Brain microvascular endothelial cell (primary cell): Measurements from ENCODE around the gene ATP13A4.

Experiments used
- DNase-seq: peaks from one replicate; pipeline ENCODE4 v3.0.0-alpha.2; 2020
- H3K27ac ChIP-seq: fragments of 250-450 bp; sonication (Bioruptor Pico); 2 replicates; pipeline ENCODE4 v1.5.1; 2020; ENCODE audit warnings: mild to moderate bottlenecking, moderate library complexity
- H3K27me3 ChIP-seq: fragments of 250-450 bp; sonication (Bioruptor Pico); replicated peaks from 2 replicates; pipeline ENCODE4 v1.5.1; 2020; ENCODE audit warnings: mild to moderate bottlenecking
- H3K36me3 ChIP-seq: fragments of 250-450 bp; sonication (Bioruptor Pico); replicated peaks from 2 replicates; pipeline ENCODE4 v1.5.1; 2020; ENCODE audit warnings: mild to moderate bottlenecking
- H3K4me3 ChIP-seq: 2 replicates; pipeline ENCODE4 v1.5.1; 2011; ENCODE audit warnings: low read depth, mild to moderate bottlenecking, control low read depth, low read length, moderate library complexity
- in situ Hi-C: cut with HindIII; loops from 2 replicates; pipeline ENCODE4 v1.10.0; 2017; ENCODE audit warnings: low sequenced_read_pairs, low pct_ligation_motif_present
- TF ChIP-seq, protein P1 (sequence below): IDR thresholded peaks from 2 replicates; pipeline ENCODE4 v1.5.1; 2011; ENCODE audit warnings: low read depth, mild to moderate bottlenecking, moderate library complexity, low read length, control low read depth, inconsistent platforms; ENCODE audit errors: missing control alignments

The ATP13A4 gene

DNA sequence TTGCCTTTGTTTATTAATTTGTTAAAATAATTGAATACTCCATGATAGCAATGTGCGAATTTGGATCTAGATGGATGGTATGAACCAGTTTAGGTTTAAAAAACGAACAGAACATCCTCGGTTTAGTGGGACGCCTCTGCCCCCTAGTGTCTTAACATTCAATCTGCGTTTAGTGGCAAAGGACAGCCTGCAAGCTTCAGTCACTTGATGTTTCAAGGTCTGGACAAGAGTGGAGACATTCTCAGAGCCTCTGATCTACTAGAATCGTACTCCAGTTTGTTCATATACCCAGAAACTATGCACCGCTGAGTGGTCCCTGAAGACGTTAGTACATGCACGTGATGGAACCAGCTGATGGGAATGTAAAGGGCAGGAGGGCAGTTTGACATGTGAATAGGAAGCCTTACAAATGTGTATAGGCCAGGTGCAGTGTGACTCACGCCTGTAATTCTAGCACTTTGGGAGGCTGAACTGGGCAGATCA is 17.8 kb upstream of the ATP13A4 start:
- DNase-seq = peak; percentile 64
- Histone ChIP-seq H3K27ac (no peak overlapping the region), H3K36me3 (no peaks in the 10 kb centered on the region), H3K4me3 (no peak overlapping the region), H3K27me3 (no peaks in the 10 kb centered on the region)
- in situ Hi-C loops = no loop called here
- TF ChIP-seq, protein P1, sequence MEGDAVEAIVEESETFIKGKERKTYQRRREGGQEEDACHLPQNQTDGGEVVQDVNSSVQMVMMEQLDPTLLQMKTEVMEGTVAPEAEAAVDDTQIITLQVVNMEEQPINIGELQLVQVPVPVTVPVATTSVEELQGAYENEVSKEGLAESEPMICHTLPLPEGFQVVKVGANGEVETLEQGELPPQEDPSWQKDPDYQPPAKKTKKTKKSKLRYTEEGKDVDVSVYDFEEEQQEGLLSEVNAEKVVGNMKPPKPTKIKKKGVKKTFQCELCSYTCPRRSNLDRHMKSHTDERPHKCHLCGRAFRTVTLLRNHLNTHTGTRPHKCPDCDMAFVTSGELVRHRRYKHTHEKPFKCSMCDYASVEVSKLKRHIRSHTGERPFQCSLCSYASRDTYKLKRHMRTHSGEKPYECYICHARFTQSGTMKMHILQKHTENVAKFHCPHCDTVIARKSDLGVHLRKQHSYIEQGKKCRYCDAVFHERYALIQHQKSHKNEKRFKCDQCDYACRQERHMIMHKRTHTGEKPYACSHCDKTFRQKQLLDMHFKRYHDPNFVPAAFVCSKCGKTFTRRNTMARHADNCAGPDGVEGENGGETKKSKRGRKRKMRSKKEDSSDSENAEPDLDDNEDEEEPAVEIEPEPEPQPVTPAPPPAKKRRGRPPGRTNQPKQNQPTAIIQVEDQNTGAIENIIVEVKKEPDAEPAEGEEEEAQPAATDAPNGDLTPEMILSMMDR = peak; percentile 84

DNA sequence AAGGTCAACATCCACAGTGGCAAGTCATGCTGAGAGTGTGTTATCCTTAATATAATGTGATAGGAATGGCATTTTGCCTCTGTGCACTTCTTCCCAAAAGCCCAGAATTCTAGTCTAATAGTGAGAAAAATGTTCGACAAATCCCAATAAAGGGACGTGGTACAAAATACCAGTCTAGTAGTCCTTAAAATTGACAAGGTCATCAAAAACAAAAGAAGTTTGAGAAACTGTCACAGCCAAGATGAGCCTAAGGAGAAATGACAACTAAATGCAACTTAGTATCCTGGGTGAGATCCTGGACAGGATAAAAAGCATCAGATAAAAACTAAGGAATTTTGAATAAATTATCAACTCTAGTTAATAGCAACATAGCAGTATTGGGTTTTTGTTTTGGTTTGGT is 14.4 kb upstream of the ATP13A4 start:
- no peak overlapping the region for H3K27ac ChIP-seq
- H3K4me3 ChIP-seq = no peak overlapping the region
- in situ Hi-C loops = no loop called here
- H3K27me3 ChIP-seq = no peaks in the 10 kb centered on the region
- no peaks in the 10 kb centered on the region for H3K36me3 ChIP-seq
- TF ChIP-seq, protein P1 = no peak
- no peak for DNase-seq

DNA sequence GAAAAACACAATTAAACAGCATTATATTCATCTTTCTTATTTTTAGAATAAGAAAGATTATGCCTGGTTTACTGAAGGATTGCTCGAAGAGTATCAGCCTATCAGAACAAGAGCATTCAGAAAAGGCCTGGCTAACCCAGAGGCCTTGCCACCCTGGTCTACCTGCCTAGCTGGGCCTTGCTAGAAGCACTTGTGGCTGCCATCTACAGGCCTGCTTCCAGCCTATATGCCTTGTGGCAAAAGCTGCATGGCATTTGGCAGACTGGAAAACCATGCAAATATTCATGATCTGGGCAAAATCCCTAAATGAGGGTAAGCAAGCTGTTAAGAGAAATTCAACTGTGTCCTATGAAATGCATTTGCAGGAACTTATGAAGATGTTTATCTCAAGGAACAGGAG is 9.3 kb upstream of the ATP13A4 start:
- no peaks in the 10 kb centered on the region for H3K36me3 ChIP-seq
- TF ChIP-seq, protein P1 = peak; percentile 38
- H3K27me3 ChIP-seq = no peaks in the 10 kb centered on the region
- no peak overlapping the region for H3K4me3 ChIP-seq
- in situ Hi-C loops = no loop called here
- H3K27ac ChIP-seq = no peak overlapping the region
- no peak for DNase-seq

DNA sequence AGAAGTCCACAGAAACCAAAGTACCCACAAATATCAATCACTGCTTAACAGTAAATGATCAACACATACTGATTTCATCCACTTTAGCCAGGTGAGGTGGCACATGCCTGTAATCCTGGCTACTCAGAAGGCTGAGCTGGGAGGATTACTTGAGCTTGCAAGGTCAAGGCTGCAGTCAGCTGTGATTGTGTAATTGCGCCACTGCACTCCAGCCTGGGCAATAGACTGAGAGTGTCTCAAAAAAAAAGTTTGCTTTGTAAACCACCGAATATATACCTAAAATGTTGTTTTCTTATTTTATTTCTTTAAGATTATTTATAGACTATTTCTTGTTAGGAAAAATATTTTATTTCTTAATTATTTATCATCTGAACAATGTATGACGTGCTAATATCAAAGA is 8.7 kb upstream of the ATP13A4 start:
- TF ChIP-seq, protein P1 = no peak

DNA sequence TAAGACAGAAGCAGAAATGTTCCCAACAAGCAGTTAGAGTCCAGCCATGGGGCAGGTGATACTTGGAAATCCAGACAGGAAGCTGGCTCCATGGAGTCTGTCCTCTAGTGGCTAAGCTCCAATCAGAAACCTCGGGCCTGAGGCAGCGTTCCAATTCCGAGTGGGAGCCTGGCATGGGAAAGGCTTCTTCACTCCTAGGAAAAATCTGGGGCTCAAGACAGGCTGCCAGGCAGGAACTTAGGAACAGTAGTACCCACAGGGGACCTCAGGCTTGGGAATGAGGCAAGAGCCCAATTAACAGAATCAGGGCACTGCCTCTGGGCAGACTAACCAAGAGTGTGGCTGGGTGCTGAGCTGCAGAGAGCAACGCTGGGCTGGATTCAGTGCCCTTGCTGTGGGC is 6.2 kb upstream of the ATP13A4 start:
- in situ Hi-C loops = no loop called here
- Histone ChIP-seq H3K36me3 (no peaks in the 10 kb centered on the region), H3K27me3 (no peaks in the 10 kb centered on the region), H3K4me3 (no peak overlapping the region), H3K27ac (no peak overlapping the region)
- TF ChIP-seq, protein P1 = no peak
- DNase-seq = no peak

More for the DNA sequence above, 8.7 kb upstream of the ATP13A4 start:
- H3K4me3 ChIP-seq = no peak overlapping the region
- DNase-seq = no peak
- no peaks in the 10 kb centered on the region for H3K27me3 ChIP-seq
- in situ Hi-C loops = no loop called here
- H3K36me3 ChIP-seq = no peaks in the 10 kb centered on the region
- no peak overlapping the region for H3K27ac ChIP-seq

DNA sequence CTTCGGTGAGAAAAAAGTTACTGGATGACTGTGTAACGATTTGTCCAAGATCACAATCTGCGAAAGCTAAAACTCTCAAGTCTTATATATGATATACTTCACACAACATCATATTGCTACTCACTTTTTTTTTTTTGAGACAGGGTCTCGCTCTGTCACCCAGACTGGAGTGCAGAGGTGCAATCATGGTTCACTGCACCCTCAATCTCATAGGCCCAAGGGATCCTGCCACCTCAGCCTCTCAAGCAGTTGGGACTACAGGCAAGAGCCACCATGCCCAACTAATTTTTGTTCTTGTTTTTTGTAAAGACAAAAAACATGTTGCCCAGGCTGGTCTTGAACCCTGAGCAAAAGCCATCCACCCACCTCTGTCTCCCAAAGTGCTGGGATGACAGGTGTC is 5.4 kb upstream of the ATP13A4 start:
- no peak overlapping the region for H3K27ac ChIP-seq
- H3K36me3 ChIP-seq = no peaks in the 10 kb centered on the region
- DNase-seq = no peak
- no peak overlapping the region for H3K4me3 ChIP-seq
- no peaks in the 10 kb centered on the region for H3K27me3 ChIP-seq
- in situ Hi-C loops = no loop called here
- TF ChIP-seq, protein P1 = no peak
